NOMO-1 treated with dmso at 0.1 percent for 144 hours (cell line): Measurements from ENCODE around the gene F13A1.

ENCODE experiments used
- DNase-seq: peaks from one replicate; lab custom pipeline; 2025; ENCODE audit not compliant: unreplicated experiment; lab: John Stamatoyannopoulos, UW

F13A1 gene

GRCh38 chr6:6319952-6320811 lies at the start of gene F13A1:
F13A1 (minus strand) TSS chr6:6320662; CDS start chr6:6318664, 1,998 bp downstream.
- DNase-seq: peak; percentile 61

- DNase-seq: peak; percentile 56
These were observed 48.2 kb upstream of the F13A1 start for GRCh38 chr6:6368684-6369052.

- no peak for DNase-seq
These were observed 47.7 kb upstream of the F13A1 start for GRCh38 chr6:6368040-6368683.

- no peak for DNase-seq
These were observed 46.3 kb upstream of the F13A1 start for GRCh38 chr6:6366803-6367202.

GRCh38 chr6:6365242-6365641 lies 44.8 kb upstream of the F13A1 start:
- no peak for DNase-seq

- DNase-seq: no peak
These were observed 41.8 kb upstream of the F13A1 start for GRCh38 chr6:6362056-6362840.

- no peak for DNase-seq
These were observed 37.1 kb upstream of the F13A1 start for GRCh38 chr6:6357530-6357929.

- DNase-seq: no peak
These were observed 36.6 kb upstream of the F13A1 start for GRCh38 chr6:6357032-6357431.

- no peak for DNase-seq
These were observed 32.3 kb upstream of the F13A1 start for GRCh38 chr6:6352772-6353171.

GRCh38 chr6:6351511-6352025 lies 31.1 kb upstream of the F13A1 start:
- no peak for DNase-seq

GRCh38 chr6:6350696-6351095 lies 30.2 kb upstream of the F13A1 start:
- DNase-seq: no peak

- DNase-seq: peak; percentile 26
These were observed 27.8 kb upstream of the F13A1 start for GRCh38 chr6:6348256-6348655.

- DNase-seq: peak; percentile 41
These were observed 26.1 kb upstream of the F13A1 start for GRCh38 chr6:6346427-6347023.

GRCh38 chr6:6333501-6333900 lies 13.0 kb upstream of the F13A1 start:
- no peak for DNase-seq

- DNase-seq: peak; percentile 29
These were observed 12.4 kb upstream of the F13A1 start for GRCh38 chr6:6332811-6333244.

- DNase-seq: peak; percentile 87
These were observed 11.6 kb upstream of the F13A1 start for GRCh38 chr6:6331946-6332601.

GRCh38 chr6:6331393-6331792 lies 10.9 kb upstream of the F13A1 start:
- DNase-seq: peak; percentile 85

GRCh38 chr6:6330407-6330806 lies 9.9 kb upstream of the F13A1 start:
- no peak for DNase-seq

GRCh38 chr6:6328451-6328850 lies 8.0 kb upstream of the F13A1 start:
- DNase-seq: no peak

GRCh38 chr6:6323352-6323751 lies 2.9 kb upstream of the F13A1 start:
- no peak for DNase-seq
